K562 (cell line): ENCODE results near the gene MED16. TPM values are rescaled to one million over a fixed set of nuclear protein-coding genes. Genes with fewer than 3 reads are reported as not detected.

Source experiments
- ATAC-seq: fragments of 200-7000 bp; cut with Tn5 transposase; 3 replicates; pipeline ENCODE4 v1.9.1; 2020; ENCODE audit warnings: moderate library complexity
- BruUV-seq: library from RNA; stranded (reverse); fragments of 400-500 nt; replicated peaks from 2 replicates; lab custom pipeline; 2021; lab: Mats Ljungman, UMichigan
- CTCF ChIA-PET: fragments of 300-600 bp; formaldehyde crosslinking; extraction: SDS; loops from one replicate; lab custom pipeline; 2021; ENCODE audit warnings: low intra/inter-chr PET ratio; lab: Yijun Ruan, JAX
- POLR2A ChIA-PET: fragments of 300-600, 350-650 bp; sonication (Branson Sonifier 250); formaldehyde crosslinking; extraction: SDS; loops from one replicate; lab custom pipeline; 2021; ENCODE audit warnings: antibody characterized with exemption, inconsistent platforms; lab: Yijun Ruan, JAX
- DNase-seq, 4 experiments: peaks; one replicate each; pipeline versions ENCODE4 v3.0.0 to v3.0.0-alpha.2; 2011 to 2018; ENCODE audit warnings: low spot score in 3 of 4, mixed read lengths in 3 of 4; ENCODE audit errors: extremely low read depth in 1 of 4
- FAIRE-seq: peaks from 2 replicates; lab custom pipeline; 2011; peaks lifted over from hg19 to GRCh38; lab: Jason Lieb, UNC
- H2AFZ ChIP-seq: 2 replicates; pipeline ENCODE4 v1.6.0; 2011; ENCODE audit warnings: low read depth, low read length, control low read depth, inconsistent platforms
- H3K27ac ChIP-seq: fragments of 200-600 bp; 3 replicates; pipeline ENCODE4 v1.8.0; 2011; ENCODE audit warnings: low read depth, mild to moderate bottlenecking, control low read depth, inconsistent platforms, low read length, moderate library complexity, mixed read lengths; ENCODE audit errors: extremely low read depth
- H3K27me3 ChIP-seq, 2 experiments: fragments of 300-600 bp in 1 of 2; 2 replicates in 1 of 2; 3 replicates in 1 of 2; pipeline versions ENCODE4 v1.6.0 to v1.8.0; 2011; ENCODE audit warnings: inconsistent platforms in 2 of 2, low read length in 2 of 2, mild to moderate bottlenecking in 1 of 2, mixed read lengths in 1 of 2, moderate library complexity in 1 of 2; ENCODE audit not compliant: control insufficient read depth in 2 of 2, insufficient read depth in 2 of 2
- H3K36me3 ChIP-seq: fragments of 300-600 bp; 3 replicates; pipeline ENCODE4 v1.8.0; 2011; ENCODE audit warnings: mild to moderate bottlenecking, low read length, inconsistent platforms; ENCODE audit not compliant: control insufficient read depth, insufficient read depth
- H3K4me1 ChIP-seq, 2 experiments: fragments of 200-600 bp in 1 of 2; replicated peaks in 1 of 2; 2 replicates in 1 of 2; 3 replicates in 1 of 2; pipeline versions ENCODE4 v1.5.1 to v1.8.0; 2011; ENCODE audit warnings: inconsistent platforms in 2 of 2, low read length in 2 of 2, mild to moderate bottlenecking in 1 of 2, mixed read lengths in 1 of 2, moderate library complexity in 1 of 2; ENCODE audit not compliant: control insufficient read depth in 2 of 2, insufficient read depth in 2 of 2
- H3K4me2 ChIP-seq: 2 replicates; pipeline ENCODE4 v1.6.1; 2011; ENCODE audit warnings: low read length, control low read depth, inconsistent platforms, mixed read lengths; ENCODE audit not compliant: insufficient read depth
- H3K4me3 ChIP-seq: fragments of 200-600 bp; sonication (generic), shearing (Covaris generic); 2 replicates; pipeline ENCODE4 v1.5.1; 2016; ENCODE audit warnings: control low read depth, inconsistent platforms
- H3K79me2 ChIP-seq: fragments of 200-600 bp; 3 replicates; pipeline ENCODE4 v1.8.0; 2011; ENCODE audit warnings: low read length, inconsistent platforms; ENCODE audit not compliant: control insufficient read depth, insufficient read depth
- H3K9ac ChIP-seq, 2 experiments: 2 replicates each; pipeline versions ENCODE4 v1.6.0 to v1.6.1; 2011; ENCODE audit warnings: low read depth in 2 of 2, low read length in 2 of 2, control low read depth in 1 of 2, inconsistent platforms in 1 of 2, mild to moderate bottlenecking in 1 of 2, mixed read lengths in 1 of 2; ENCODE audit not compliant: insufficient read depth in 1 of 2
- H3K9me1 ChIP-seq: one replicate; pipeline ENCODE4 v1.6.0; 2011; ENCODE audit warnings: inconsistent platforms, mild to moderate bottlenecking, low read length, moderate library complexity; ENCODE audit not compliant: control insufficient read depth, insufficient read depth
- H3K9me3 ChIP-seq: replicated peaks from 2 replicates; pipeline ENCODE4 v1.5.1; 2011; ENCODE audit warnings: low read depth, low read length, inconsistent platforms; ENCODE audit not compliant: control insufficient read depth, insufficient read depth
- H4K20me1 ChIP-seq: replicated peaks from 2 replicates; pipeline ENCODE4 v1.6.1; 2011; ENCODE audit warnings: low read length, inconsistent platforms, mixed read lengths; ENCODE audit not compliant: control insufficient read depth, insufficient read depth
- BRF2 ChIP-seq: IDR thresholded peaks from 3 replicates; pipeline ENCODE4 v1.6.1; 2011; ENCODE audit warnings: borderline replicate concordance, mild to moderate bottlenecking; ENCODE audit not compliant: insufficient read length, insufficient read depth
- CREB1 ChIP-seq, 2 experiments: sonication (generic) in 1 of 2; formaldehyde crosslinking in 1 of 2; IDR thresholded peaks; 2 replicates each; pipeline versions ENCODE4 v1.6.1 to v1.8.0; 2012 to 2022; ENCODE audit warnings: inconsistent platforms in 1 of 2, mild to moderate bottlenecking in 1 of 2, missing genetic modification reagents in 1 of 2, moderate library complexity in 1 of 2
- NCOA6 ChIP-seq: fragments of 450-650 bp; IDR thresholded peaks from 2 replicates; pipeline ENCODE4 v1.6.1; 2017; ENCODE audit warnings: mild to moderate bottlenecking
- PHB2 ChIP-seq: fragments of 450-650 bp; IDR thresholded peaks from 2 replicates; pipeline ENCODE4 v1.6.1; 2017; ENCODE audit warnings: low read depth
- SRSF1 ChIP-seq: fragments of 200-400 bp; formaldehyde crosslinking; IDR thresholded peaks from 2 replicates; pipeline ENCODE4 v1.6.1; 2017; ENCODE audit warnings: mild to moderate bottlenecking, low read depth, low read length, moderate library complexity
- TEAD2 ChIP-seq: fragments of 450-650 bp; IDR thresholded peaks from 2 replicates; pipeline ENCODE4 v1.6.1; 2016; ENCODE audit warnings: missing genetic modification characterization, control low read depth, missing compliant biosample characterization
- ZBTB7A ChIP-seq: IDR thresholded peaks from 2 replicates; pipeline ENCODE4 v1.6.1; 2011; ENCODE audit warnings: low read depth, mild to moderate bottlenecking, low read length, moderate library complexity, borderline replicate concordance; ENCODE audit not compliant: control insufficient read depth
- ZNF436 ChIP-seq: fragments of 250-450, 450-650 bp; sonication (Bioruptor Pico); formaldehyde crosslinking; IDR thresholded peaks from 2 replicates; pipeline ENCODE4 v1.7.0; 2020; ENCODE audit warnings: mild to moderate bottlenecking
- WGBS: fragments of 100-300 bp; shearing (Covaris generic); methylation state at CpG from one replicate; pipeline ENCODE4 v1.1.6; 2016; ENCODE audit warnings: low coverage, mixed read lengths; ENCODE audit not compliant: insufficient coverage; ENCODE audit errors: missing lambda C conversion rate; 5-methylcytosine and 5-hydroxymethylcytosine counted together
- in situ Hi-C: fragments of 300-500 bp; cut with MboI; formaldehyde crosslinking; loops from 4 replicates; pipeline ENCODE4 v1.15.0; 2018; ENCODE audit warnings: inconsistent platforms, mixed read lengths
- intact Hi-C: fragments of 100-400 bp; cut with micrococcal nuclease; formaldehyde crosslinking; loops from 2 replicates; pipeline ENCODE4 v1.14.2; 2022
- polyA plus RNA-seq, 8 experiments: library from polyadenylated mRNA; depleted of rRNA in 4 of 8; stranded (reverse) in 5 of 8; unstranded in 3 of 8; fragments of >200 nt; fragmentation: Nextera tagmentation in 2 of 8; fragmentation: Illumina TruSeq in 1 of 8; extraction: Ambion mirVana in 2 of 8; extraction: Trizol in 1 of 8; gene quantifications; 2 replicates each; pipeline versions ENCODE4 v1.2.1 to v1.2.3, GENCODE V29; 2011 to 2014; ENCODE audit warnings: inconsistent platforms in 1 of 8, missing spikeins in 1 of 8
- total RNA-seq, 7 experiments: library from RNA; depleted of rRNA in 6 of 7; stranded (reverse); fragments of >200 nt in 6 of 7; fragmentation: Illumina TruSeq in 2 of 7; extraction: Trizol in 2 of 7; gene quantifications; 2 replicates each; pipeline versions ENCODE4 v1.2.1 to v1.2.3, GENCODE V29; 2011 to 2021; ENCODE audit warnings: low replicate concordance in 1 of 7

The MED16 gene
- total and polyA plus RNA-seq, 9 of the 15 experiments (the other 6 are each of a cell fraction or from before 2014, with no cell fraction given) = 0.89 to 59.9 (median 8.6) TPM

GRCh38 chr19:853014-853585 is 39.9 kb downstream of the MED16 start:
- CTCF ChIA-PET = no interaction called here
- BruUV-seq = no TSS peak
- Histone ChIP-seq H3K27me3 (no peaks in the 10 kb centered on the region), H2AFZ (no peak overlapping the region), H3K27ac (no peak overlapping the region), H3K79me2 (no peaks in the 10 kb centered on the region), H3K9ac (no peak overlapping the region), H3K4me2 (no peak overlapping the region), H3K4me3 (no peak overlapping the region), H3K4me1 (peaks cover 5 to 47% of the 10 kb centered on the region in 2 experiments; a peak in 3 of 5 replicates), H3K9me1 (no peaks in the 10 kb centered on the region), H3K36me3 (no peaks in the 10 kb centered on the region), H3K9me3 (no peaks in the 10 kb centered on the region), H4K20me1 (no peaks in the 10 kb centered on the region)
- no peak for ATAC-seq
- in situ Hi-C loops (no loop called here), intact Hi-C loops (no loop called here)
- 90% methylated on average over 12 of the region's 67 CpGs for WGBS
- POLR2A ChIA-PET = no interaction called here
- FAIRE-seq = no peak
- no peak for DNase-seq
- TF ChIP-seq TEAD2 (no peak), NCOA6 (no peak), SRSF1 (no peak)

- H2AFZ ChIP-seq = no peak within 1 kb of the TSS
- no peak for TF ChIP-seq PHB2
- TF ChIP-seq BRF2 = no peak
- no peak for TF ChIP-seq ZNF436 (CRISPR knock-in tag)
- no peak for TF ChIP-seq CREB1 (IDR thresholded peaks at IDR 0.05)
- TF ChIP-seq CREB1 (CRISPR knock-in tag; IDR thresholded peaks at IDR 0.05) = no peak
- TF ChIP-seq ZBTB7A = 0 out of 2 replicates have a peak, but pooled peaks have one; percentile 29
- TF ChIP-seq, all 486 proteins: peak for 1
- in situ Hi-C loops = no loop called here
- Histone ChIP-seq H3K4me1 (peaks cover 5 to 54% of the 10 kb centered on the region in 2 experiments; a peak in 3 of 5 replicates), H3K4me3 (no peak within 1 kb of the TSS), H3K9ac (peak within 1 kb of the TSS in 1 of 2 experiments; percentile 45; a peak in 1 of 4 replicates), H3K36me3 (no peaks in the 10 kb centered on the region), H3K9me1 (no peaks in the 10 kb centered on the region), H3K79me2 (no peaks in the 10 kb centered on the region), H3K27me3 (no peaks in the 10 kb centered on the region), H4K20me1 (no peaks in the 10 kb centered on the region), H3K27ac (no peak within 1 kb of the TSS), H3K4me2 (no peak within 1 kb of the TSS), H3K9me3 (no peaks in the 10 kb centered on the region)
- no TSS peak for BruUV-seq
- FAIRE-seq (no peak), ATAC-seq (no peak), DNase-seq (no peak)
- ChIA-PET POLR2A (no interaction called here), CTCF (no interaction called here)
- WGBS = 81% methylated on average over 40 of the region's 55 CpGs
- intact Hi-C loops = no loop called here
These were observed 40.6 kb downstream of the MED16 start, which contains the start of gene ELANE for GRCh38 chr19:852136-853013. Gene ELANE (plus strand): TSS chr19:852303. CDS start chr19:852329, 26 bp downstream.
